Right ventricle myocardium inferior (tissue), 1 donor: ENCODE results near the gene DOCK1. TPM values are rescaled to one million over a fixed set of nuclear protein-coding genes. Genes with fewer than 3 reads are reported as not detected.
A peak's percentile ranks its signal among the peaks of the same experiment; 100 is the strongest.

Experiments
- ATAC-seq: fragments of 200-7000 bp; cut with Tn5 transposase; one replicate; pipeline ENCODE4 v1.9.1; 2020; ENCODE audit warnings: mild to moderate bottlenecking, moderate library complexity
- DNase-seq: peaks from one replicate; pipeline ENCODE4 v3.0.0; 2021; ENCODE audit errors: missing footprints
- intact Hi-C: fragments of 100-400 bp; cut with DNase I; formaldehyde crosslinking; loops from one replicate; pipeline ENCODE4 v1.11.0; 2022
- total RNA-seq: library from RNA; stranded (reverse); fragmentation: NEBNext Ultra II Directional; extraction: Animal tissue kit (Norgen Biotek cat#: 25700); gene quantifications from one replicate; pipeline ENCODE4 v1.2.1, GENCODE V29; 2021
- donor health status: DM: no; HTN: yes; CAD: no; lungs with severe emphysema.

DOCK1 gene
- total RNA-seq, 1 donor from 2014 or later = 16.8 TPM

- ATAC-seq = no peak
- intact Hi-C loops = no loop called here
- no peak for DNase-seq
Observed at GRCh38 chr10:127325506-127325905, 420.3 kb downstream of the DOCK1 start.

DNA sequence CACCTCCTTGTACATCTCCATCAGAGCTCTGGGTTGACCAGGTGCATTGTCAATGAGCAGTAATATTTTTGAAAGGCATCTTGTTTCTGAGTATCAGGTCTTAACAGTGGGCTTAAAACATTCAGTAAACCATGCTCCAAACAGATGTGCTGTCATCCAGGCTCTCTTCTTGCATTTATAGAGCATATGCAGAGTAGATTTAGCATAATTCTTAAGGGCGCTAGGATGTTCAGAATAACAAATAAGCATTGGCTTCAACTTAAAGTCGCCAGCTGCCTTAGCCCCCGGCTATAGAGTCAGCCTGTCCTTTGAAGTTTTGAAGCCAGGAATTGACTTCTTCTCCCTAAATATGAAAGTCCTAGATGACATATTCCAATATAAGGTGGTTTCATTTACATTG lies 421.7 kb downstream of the DOCK1 start:
- DNase-seq = no peak
- no peak for ATAC-seq
- intact Hi-C loops = no loop called here

DNA sequence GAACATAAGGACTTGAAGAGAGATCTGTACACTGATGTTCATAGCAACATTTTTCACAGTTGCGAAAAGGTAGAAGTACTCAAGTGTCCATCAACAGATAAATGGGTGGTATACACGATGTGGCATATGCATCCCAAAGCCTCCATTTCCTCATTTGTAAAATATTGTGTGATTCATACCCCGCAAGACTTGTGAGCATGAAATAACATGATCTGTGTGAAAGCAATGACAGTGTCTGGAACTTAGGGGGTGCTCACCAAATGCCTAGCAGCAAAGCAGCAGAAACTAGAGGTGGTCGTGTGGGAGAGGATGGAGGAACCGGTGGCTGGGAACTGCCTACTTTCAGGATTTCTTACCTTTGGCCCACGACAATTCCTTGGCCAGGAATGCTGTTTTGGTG lies 426.5 kb downstream of the DOCK1 start:
- intact Hi-C loops = no loop called here
- DNase-seq (no peak), ATAC-seq (no peak)

GRCh38 chr10:127332631-127333030 lies 427.4 kb downstream of the DOCK1 start:
- intact Hi-C loops = no loop called here
- DNase-seq = no peak
- no peak for ATAC-seq

GRCh38 chr10:127337801-127338200 lies 432.6 kb downstream of the DOCK1 start:
- intact Hi-C loops = no loop called here
- DNase-seq = no peak
- ATAC-seq = no peak

GRCh38 chr10:127338399-127339110 lies 433.3 kb downstream of the DOCK1 start:
- ATAC-seq (peak; percentile 72), DNase-seq (no peak)
- intact Hi-C loops = no loop called here

DNA sequence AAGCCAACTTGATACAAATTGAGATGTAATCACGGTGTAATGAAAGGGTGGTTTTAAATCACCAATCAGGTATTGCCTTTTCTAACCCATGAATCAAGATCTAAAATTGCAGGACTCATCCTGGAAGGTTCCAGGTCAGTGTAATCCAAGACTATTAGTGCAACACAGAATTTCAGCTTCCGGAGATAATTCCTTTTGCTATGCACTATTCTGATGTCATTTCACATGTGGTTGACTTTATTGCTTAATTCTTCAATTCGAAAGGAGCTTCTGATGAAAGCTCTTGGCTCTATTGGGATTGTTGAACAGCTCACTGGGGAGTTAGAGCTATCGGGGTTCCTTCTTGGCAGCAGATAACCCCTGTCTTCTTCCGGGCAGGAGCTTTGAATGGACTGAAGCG lies 438.6 kb downstream of the DOCK1 start:
- no peak for DNase-seq
- ATAC-seq = no peak
- intact Hi-C loops = no loop called here

DNA sequence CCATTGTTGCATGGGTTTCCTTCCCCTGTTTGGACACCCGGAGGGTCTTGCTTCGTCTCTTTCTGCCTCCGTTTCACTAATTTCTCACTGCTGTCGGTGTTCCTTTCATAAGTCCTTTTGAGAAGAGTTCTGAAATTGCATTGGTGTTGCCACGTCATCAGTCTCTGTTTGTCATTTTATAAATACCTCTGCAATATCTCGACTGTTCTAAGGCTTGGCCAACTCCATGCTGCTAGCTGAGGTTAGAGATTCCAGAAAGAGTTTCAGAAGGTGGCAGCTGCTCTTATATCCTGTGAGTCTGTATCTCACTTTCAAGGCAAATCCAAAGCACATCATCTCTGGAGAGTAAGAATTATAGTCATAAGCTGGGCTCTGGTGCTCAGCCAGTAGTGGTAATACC lies 439.1 kb downstream of the DOCK1 start:
- intact Hi-C loops = no loop called here
- DNase-seq (no peak), ATAC-seq (no peak)

DNA sequence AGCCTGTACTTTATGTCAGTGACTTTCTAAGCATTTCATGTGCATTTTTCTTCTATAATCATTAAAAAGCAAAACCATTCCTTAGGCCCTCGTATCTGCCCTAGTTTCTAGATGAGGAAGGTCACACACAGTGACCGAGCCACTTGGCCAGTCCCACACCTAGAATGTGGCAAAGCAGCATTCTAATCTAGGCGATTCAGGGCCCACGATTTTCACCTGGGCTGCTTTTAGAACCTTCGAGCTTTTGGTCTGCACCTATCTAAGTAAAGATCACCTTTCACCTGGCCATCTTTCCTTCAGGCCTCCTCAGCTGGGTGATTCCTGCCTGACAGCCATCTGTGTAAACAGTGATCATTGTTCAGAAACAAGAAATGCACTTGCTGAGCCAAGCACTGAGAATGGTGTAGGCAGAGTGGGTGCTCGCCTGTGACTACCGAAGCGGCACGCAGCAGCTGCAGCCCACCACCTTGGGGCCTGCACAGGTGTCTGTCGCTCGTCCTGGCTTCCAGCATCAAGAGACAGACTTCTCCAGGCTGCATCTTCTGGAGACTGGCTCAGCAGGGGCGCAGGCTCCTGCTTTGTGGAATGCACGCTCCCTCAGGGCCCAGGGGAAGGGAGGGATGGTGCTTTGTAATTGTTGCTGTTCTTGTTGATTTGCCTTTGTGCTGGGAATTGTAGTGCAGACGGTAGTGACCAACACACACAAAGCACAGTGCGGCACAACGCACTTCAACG lies 440.2 kb downstream of the DOCK1 start:
- intact Hi-C loops = no loop called here
- no peak for ATAC-seq

DNA sequence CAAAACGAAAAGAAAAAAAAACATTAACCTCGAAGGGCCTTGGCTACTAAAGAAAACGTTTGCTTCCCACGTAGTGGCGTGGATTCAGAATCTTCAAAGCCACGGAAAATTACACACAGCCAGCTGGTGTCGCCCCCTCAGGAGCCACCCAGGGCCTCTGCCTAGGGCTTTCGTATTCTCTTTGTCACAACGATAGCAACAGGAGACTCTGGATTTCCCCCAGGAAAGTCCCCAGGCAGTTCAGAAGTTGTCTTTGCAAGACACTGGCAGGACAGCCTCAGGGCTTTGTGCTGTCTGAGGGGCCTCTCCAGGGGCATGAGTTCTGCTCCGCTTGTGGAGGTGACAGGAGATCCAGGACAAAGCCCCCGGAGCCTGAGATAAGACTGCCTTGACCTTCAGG lies 441.4 kb downstream of the DOCK1 start:
- intact Hi-C loops = no loop called here
- DNase-seq = no peak
- no peak for ATAC-seq

More for the DNA sequence above, 440.2 kb downstream of the DOCK1 start:
- DNase-seq = no peak

GRCh38 chr10:127347202-127347959 lies 442.2 kb downstream of the DOCK1 start:
- intact Hi-C loops = no loop called here
- ATAC-seq (no peak), DNase-seq (no peak)

DNA sequence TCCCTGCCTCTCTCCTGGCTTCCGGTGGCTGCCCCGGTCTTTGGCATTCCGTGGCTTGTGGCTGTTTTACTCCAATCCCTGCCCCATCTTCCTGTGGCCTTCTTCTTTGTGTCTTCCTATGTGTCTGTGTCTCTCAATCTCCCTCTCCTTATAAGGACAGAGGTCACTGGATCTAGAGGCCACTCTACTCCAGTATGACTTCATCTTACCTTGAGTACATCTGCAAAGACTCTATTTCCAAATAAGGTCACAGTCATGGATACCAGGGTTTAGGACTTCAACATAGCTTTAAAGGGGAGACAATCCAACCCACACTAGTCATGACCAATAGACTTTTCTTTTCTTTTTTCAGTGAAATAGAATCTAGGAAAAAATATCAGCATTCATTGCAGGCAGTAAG lies 444.5 kb downstream of the DOCK1 start:
- DNase-seq (no peak), ATAC-seq (no peak)
- intact Hi-C loops = no loop called here

DNA sequence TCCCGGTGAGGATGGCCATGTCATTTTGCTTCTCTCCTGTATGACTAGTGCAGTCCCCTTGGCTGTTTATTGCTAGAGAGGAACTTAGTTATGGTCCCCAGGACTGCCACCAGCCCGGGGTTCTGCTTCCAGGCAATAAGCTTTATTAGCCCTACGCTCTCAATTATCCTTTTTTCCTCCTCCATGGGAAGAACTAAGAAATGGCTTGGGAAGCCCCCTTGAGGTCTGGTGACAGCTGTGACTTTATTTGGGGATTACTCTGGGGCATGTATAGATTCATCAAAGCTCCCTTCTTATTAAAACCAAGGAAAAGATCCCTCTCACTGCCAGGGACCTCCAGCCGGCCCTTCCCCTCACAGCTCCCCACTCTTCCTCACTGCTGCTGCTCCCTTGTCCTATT lies 446.3 kb downstream of the DOCK1 start:
- ATAC-seq = no peak
- no peak for DNase-seq
- intact Hi-C loops = no loop called here

DNA sequence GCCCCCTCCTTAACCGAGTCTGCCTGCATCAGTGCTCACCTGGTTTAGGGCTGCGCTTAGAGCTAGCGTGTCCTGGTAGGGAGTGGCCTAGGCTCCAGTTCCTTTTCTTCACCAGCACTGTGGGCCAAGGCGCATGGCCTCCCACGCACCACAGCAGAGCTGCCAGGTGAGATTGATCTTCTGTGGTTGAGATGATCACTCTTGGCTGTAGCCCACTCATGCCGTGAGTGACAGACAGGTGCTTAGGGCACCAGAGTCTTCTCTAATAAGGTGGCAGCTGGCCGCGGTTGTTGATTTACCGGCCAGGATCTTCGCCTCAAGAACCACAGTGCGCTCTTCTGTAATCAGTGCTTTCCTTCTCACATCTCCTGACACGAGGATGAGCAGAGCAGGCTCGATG lies 448.3 kb downstream of the DOCK1 start:
- intact Hi-C loops = no loop called here
- ATAC-seq (no peak), DNase-seq (no peak)

GRCh38 chr10:127354255-127354654 lies 449.0 kb downstream of the DOCK1 start:
- ATAC-seq = no peak
- no peak for DNase-seq
- intact Hi-C loops = no loop called here

DNA sequence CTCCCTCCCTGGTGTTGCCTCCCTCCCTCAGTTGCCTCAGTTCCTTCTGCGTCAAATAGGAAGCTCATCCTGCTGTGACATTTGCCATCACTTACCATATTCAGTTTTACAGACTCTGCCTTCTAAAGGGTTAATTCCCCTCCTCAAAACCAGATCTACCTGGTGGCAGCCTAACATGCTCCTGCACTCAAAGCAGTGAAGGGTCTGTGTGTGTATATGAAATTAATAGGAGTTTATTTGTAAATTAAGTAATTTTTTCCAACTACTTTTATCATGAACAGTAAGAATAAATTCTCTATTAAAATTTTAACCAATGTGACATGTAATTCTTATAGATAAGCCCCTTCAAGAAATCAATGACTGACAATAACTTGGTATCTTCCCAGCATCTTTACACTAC lies 449.8 kb downstream of the DOCK1 start:
- intact Hi-C loops = no loop called here
- ATAC-seq = no peak
- DNase-seq = no peak

DNA sequence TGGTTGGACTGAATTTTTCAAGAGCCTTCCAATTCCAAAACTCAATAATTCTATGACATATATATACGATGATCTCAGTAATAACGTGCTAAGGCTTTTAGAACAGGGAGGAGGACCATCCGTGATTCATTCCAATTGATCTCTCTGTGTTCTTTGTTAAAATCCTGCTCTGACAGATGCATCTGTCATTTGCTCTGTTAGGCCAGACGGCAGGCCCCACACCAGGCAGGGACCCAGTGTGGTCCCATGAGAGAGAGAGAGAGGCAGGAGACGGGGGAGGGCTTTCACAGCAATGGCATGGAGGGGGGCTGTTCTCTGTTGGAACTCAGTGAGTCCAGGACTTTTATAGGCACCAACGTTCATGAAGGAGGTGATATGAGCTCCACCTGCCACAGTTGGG lies 451.1 kb downstream of the DOCK1 start:
- DNase-seq (no peak), ATAC-seq (no peak)
- intact Hi-C loops = no loop called here

DNA sequence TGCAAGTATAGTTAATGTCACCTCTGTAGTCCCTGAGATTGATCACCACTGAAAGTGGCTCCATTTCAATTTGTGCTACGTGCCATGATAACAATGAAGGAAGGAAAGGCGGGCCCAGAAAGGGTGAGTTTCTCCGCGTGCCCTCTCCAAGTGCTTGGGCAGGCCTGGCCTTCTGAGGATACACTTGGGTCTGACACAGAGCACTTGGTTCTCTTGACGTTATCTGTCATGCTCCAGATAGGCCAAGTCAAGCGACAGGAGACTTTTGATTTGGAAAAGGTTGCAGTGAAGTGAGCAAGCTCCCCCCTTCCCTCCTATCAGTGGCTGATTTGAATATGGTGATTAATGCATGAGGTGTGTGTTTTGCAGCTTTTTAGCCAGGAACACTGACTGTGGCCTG lies 452.0 kb downstream of the DOCK1 start:
- DNase-seq = no peak
- intact Hi-C loops = no loop called here
- ATAC-seq = no peak

- intact Hi-C loops = no loop called here
- DNase-seq (no peak), ATAC-seq (no peak)
Observed at GRCh38 chr10:127358337-127358736, 453.1 kb downstream of the DOCK1 start.

GRCh38 chr10:127364034-127364433 lies 458.8 kb downstream of the DOCK1 start:
- intact Hi-C loops = no loop called here
- ATAC-seq (no peak), DNase-seq (no peak)
